Measurements from ENCODE around the gene PBXIP1.

Gene PBXIP1

DNA sequence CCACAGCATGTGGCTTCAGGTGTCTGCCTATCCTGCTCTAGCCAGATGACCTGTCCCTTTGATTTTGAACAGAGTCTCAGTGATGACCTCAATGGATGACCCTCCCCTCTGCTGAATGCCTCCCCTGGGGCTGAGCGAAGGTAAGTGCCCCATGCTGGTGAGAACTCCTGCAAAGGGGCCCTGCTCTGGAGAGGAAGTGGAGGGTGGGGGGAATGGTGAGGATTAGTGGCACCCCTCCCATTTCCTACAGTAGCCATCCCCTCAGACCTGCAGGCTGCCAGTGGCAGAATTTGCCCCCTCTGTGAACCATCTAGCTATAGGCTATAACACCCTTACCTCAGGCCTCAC, 15.7 kb downstream of the PBXIP1 start:
- ATAC-seq (no peak), DNase-seq (ENCODE audit: low spot score in 2 of 2) (no peak)
- H3K9me3 Mint-ChIP-seq, result no peaks in the 10 kb centered on the region
- H3K36me3 Mint-ChIP-seq, result peaks cover 35% of the 10 kb centered on the region
- H3K4me3 Mint-ChIP-seq, result peak overlapping the region; percentile 49
- H3K27ac Mint-ChIP-seq, result peak overlapping the region; percentile 84
- peaks cover 81% of the 10 kb centered on the region for H3K4me1 Mint-ChIP-seq

DNA sequence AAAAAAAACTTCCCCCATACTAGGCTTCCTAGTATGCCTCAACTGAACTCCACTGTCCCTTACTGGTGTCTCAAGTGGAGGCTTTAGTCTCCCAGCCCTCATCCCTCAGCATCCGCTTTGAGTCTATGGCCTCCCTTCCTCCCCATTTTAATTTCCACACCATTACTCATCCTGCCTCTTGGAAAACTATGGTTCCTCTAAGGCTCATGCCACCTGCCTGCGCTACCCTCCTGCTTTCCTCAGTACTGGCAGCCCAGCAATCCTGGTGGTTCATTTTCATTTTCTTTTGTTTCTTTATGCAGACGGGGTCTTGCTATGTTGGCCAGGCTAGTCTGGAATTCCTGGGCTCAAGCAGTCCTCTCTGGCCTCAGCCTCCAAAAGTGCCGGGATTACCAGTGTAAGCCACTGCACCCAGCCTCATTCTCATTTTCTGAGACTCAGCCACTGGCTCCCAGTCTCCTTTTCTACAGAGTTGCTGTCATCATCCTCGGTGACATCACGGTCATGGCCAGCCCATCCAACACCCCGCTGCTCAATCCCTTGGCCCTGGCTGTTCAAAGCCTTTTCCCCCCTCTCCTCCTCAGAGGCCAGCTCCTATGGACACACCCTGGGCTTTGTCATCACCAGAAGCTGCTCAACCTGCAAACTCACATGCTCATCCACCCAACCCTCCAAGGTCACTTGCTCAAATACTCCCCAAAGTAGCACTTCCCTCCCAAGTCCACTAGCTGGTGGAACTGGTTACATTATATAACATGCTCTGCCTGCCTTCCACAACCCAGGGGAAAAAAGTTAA, 17.1 kb downstream of the PBXIP1 start:
- ATAC-seq (no peak), DNase-seq (ENCODE audit: low spot score in 2 of 2) (no peak)
- peaks cover 35% of the 10 kb centered on the region for H3K36me3 Mint-ChIP-seq
- peak overlapping the region; percentile 96 for H3K4me3 Mint-ChIP-seq
- no peaks in the 10 kb centered on the region for H3K9me3 Mint-ChIP-seq
- H3K4me1 Mint-ChIP-seq, result peaks cover 74% of the 10 kb centered on the region
- H3K27ac Mint-ChIP-seq, result peak overlapping the region; percentile 100

DNA sequence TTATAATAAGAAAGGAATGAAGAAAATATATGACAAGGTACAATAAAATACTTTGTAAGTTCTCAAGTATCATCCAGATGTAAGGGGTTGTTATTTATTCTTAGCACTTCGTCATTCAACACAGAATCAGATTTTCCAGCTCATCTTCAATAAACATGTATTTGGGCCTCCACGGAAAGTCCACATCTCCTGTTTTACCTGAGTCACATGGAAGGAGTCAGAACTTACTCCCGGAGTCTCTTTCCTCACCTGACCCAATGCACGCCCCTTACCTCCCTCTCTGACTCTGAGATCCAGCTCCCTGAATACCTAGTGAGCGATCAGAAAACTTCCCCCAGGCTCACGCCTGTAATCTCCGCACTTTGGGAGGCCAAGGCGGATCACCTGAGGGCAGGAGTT, 17.9 kb downstream of the PBXIP1 start:
- peaks cover 65% of the 10 kb centered on the region for H3K4me1 Mint-ChIP-seq
- DNase-seq (ENCODE audit: low spot score in 2 of 2) (no peak), ATAC-seq (no peak)
- peak overlapping the region; percentile 100 for H3K27ac Mint-ChIP-seq
- H3K4me3 Mint-ChIP-seq, result peak overlapping the region; percentile 96
- H3K9me3 Mint-ChIP-seq, result no peaks in the 10 kb centered on the region
- peaks cover 27% of the 10 kb centered on the region for H3K36me3 Mint-ChIP-seq

GRCh38 chr1:154937085-154937987, 18.6 kb downstream of the PBXIP1 start:
- peaks cover 59% of the 10 kb centered on the region for H3K4me1 Mint-ChIP-seq
- peaks cover 26% of the 10 kb centered on the region for H3K36me3 Mint-ChIP-seq
- ATAC-seq, result peak; percentile 88
- H3K9me3 Mint-ChIP-seq, result no peaks in the 10 kb centered on the region
- H3K4me3 Mint-ChIP-seq, result peak overlapping the region; percentile 96
- peak overlapping the region; percentile 100 for H3K27ac Mint-ChIP-seq
- DNase-seq (ENCODE audit: low spot score in 2 of 2), result peak in 1 of 2 donors; percentile 80

DNA sequence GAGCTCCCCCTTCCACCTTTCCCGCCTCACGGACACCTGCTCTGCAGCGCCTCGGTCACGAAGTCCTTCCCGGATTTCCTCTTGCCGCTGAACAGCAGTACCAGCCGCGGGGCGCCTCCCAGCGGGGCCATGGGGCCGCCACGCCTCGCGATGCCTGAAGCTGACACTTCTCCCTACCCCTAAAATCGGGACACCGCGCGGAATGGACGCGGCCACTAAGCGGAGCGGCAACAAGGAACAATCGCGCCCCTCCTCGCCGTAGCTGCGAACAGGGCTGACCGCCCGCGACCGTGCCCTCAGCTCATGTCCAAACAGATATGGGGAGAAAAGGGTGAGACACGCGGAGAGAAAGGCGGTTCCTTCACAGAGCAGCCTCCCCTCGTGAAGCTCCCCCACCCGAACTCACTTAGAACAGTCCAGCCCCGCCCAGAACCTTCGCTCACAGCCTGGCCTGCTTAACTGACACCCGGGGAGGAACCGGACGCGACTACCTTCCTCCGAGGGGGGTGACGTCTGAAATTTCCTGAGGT, 19.3 kb downstream of the PBXIP1 start, which contains the start of gene PMVK:
Gene PMVK (minus strand): TSS at position 165 of the 530 bp plus-strand sequence. CDS start 34 bp downstream, at position 131.
- H3K9me3 Mint-ChIP-seq, result no peaks in the 10 kb centered on the region
- ATAC-seq (peak; percentile 90), DNase-seq (ENCODE audit: low spot score in 2 of 2) (peak; percentile 86 to 99)
- peak within 1 kb of the TSS; percentile 100 for H3K27ac Mint-ChIP-seq
- H3K4me3 Mint-ChIP-seq, result peak within 1 kb of the TSS; percentile 96
- peaks cover 27% of the 10 kb centered on the region for H3K36me3 Mint-ChIP-seq
- H3K4me1 Mint-ChIP-seq, result peaks cover 52% of the 10 kb centered on the region

DNA sequence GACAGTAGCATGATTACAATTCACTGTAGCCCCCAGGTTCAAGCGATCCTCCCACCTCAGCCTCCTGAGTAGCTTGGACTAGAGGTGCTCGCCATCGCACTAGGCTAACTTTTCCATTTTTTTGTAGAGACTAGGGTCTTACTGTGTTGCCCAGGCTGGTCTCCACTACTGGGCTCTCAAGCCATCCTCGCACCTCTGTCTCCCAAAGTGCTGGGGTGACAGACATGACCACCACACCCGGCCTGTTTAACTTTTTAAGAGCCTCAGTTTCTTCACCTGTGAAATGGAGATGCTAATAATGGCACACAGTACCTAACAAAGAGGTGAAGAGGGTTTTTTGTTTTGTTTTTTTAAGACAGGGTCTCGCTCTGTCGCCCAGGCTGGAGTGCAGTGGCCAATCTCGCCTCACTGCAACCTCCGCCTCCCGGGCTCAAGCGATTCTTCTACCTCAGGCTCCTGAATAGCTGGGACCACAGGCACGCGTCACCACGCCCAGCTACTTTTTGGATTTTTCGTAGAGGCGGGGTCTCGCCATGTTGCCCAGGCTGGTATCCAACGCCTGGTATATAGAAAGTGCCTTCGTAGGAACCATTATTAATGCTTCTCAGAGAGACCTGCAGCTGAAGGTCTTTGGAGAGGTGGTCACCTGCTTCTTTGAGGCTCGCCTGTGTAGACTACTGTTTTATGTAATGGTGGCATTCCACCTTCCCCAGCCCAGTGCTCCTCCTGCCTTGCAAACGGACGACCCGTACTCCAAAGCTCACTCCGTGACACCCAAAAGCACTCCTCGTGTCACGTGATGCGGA, 19.9 kb downstream of the PBXIP1 start:
- DNase-seq (ENCODE audit: low spot score in 2 of 2) (no peak), ATAC-seq (no peak)
- H3K4me3 Mint-ChIP-seq, result peak overlapping the region; percentile 96
- peaks cover 45% of the 10 kb centered on the region for H3K4me1 Mint-ChIP-seq
- H3K36me3 Mint-ChIP-seq, result peaks cover 27% of the 10 kb centered on the region
- no peaks in the 10 kb centered on the region for H3K9me3 Mint-ChIP-seq
- peak overlapping the region; percentile 100 for H3K27ac Mint-ChIP-seq

DNA sequence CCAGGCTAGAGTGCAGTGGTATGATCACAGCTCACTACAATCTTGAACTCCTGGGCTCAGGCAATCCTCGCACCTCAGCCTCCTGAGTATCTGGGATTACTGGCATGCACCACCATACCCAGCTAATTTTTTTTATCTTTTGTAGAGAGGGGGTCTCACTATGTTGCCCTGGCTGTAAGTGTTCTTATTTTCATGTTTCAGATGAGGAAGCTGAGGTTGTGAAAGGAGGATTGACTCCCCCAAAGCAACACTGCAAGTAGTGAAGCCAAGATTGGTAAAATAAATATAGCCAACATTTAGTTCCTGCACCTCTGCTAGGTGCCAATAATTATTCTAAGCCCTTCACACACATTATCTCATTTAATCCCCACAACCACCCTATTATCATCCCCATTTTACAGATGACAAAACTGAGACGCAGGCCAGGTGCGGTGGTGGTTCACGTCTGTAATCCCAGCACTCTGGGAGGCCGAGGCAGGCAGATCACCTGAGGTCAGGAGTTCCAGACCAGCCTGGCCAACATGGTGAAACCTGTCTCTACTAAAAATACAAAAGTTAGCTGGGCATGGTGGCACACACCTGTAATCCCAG, 21.4 kb downstream of the PBXIP1 start:
- H3K4me1 Mint-ChIP-seq, result peaks cover 34% of the 10 kb centered on the region

DNA sequence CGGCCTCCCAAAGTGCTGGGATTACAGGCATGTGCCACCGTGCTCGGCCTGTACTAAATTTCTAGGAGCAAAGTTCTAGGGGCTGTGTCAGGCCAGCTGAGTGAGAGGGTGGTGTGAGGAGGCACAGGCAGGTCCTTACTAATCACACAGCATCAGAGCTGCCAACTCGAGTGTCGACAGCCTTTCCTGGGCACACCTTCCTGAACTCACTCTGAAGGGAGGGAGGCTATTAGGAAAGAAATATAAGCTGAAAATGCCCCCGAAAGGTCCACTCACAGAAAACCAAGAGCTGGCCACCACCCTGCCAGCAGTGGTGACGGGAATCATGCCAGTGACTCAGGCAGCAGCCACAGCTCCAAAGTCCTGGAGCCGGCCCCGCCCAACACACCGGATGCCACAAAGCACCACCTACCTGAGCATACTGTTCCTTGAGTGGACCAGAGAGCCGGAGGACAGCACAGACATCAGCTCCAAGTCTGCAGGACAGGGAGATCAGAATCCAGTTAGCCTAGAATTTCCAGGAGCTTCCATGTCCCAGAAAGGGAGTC, 23.9 kb downstream of the PBXIP1 start:
- Mint-ChIP-seq H3K9me3 (no peaks in the 10 kb centered on the region), H3K27ac (no peak overlapping the region), H3K36me3 (peaks cover 53% of the 10 kb centered on the region), H3K4me1 (peaks cover 21% of the 10 kb centered on the region), H3K4me3 (no peak overlapping the region)
- ATAC-seq (no peak), DNase-seq (ENCODE audit: low spot score in 2 of 2) (no peak)

More for the DNA sequence above, 21.4 kb downstream of the PBXIP1 start:
- peak overlapping the region; percentile 96 for H3K4me3 Mint-ChIP-seq
- peaks cover 35% of the 10 kb centered on the region for H3K36me3 Mint-ChIP-seq
- ATAC-seq, result no peak
- no peak for DNase-seq (ENCODE audit: low spot score in 2 of 2)
- H3K9me3 Mint-ChIP-seq, result no peaks in the 10 kb centered on the region
- H3K27ac Mint-ChIP-seq, result no peak overlapping the region

GRCh38 chr1:154926201-154926600, 29.7 kb downstream of the PBXIP1 start:
- DNase-seq (ENCODE audit: low spot score in 2 of 2) (no peak), ATAC-seq (no peak)
- peaks cover 24% of the 10 kb centered on the region for H3K4me1 Mint-ChIP-seq
- H3K4me3 Mint-ChIP-seq, result no peak overlapping the region
- peak overlapping the region; percentile 90 for H3K27ac Mint-ChIP-seq
- H3K36me3 Mint-ChIP-seq, result peaks cover 80% of the 10 kb centered on the region
- no peaks in the 10 kb centered on the region for H3K9me3 Mint-ChIP-seq

- ATAC-seq, result peak; percentile 57
- H3K4me1 Mint-ChIP-seq, result peaks cover 24% of the 10 kb centered on the region
- peak overlapping the region; percentile 90 for H3K27ac Mint-ChIP-seq
- DNase-seq (ENCODE audit: low spot score in 2 of 2), result no peak
- no peaks in the 10 kb centered on the region for H3K9me3 Mint-ChIP-seq
- H3K36me3 Mint-ChIP-seq, result peaks cover 80% of the 10 kb centered on the region
- H3K4me3 Mint-ChIP-seq, result no peak overlapping the region
Observed at GRCh38 chr1:154925335-154926170, 30.3 kb downstream of the PBXIP1 start.

DNA sequence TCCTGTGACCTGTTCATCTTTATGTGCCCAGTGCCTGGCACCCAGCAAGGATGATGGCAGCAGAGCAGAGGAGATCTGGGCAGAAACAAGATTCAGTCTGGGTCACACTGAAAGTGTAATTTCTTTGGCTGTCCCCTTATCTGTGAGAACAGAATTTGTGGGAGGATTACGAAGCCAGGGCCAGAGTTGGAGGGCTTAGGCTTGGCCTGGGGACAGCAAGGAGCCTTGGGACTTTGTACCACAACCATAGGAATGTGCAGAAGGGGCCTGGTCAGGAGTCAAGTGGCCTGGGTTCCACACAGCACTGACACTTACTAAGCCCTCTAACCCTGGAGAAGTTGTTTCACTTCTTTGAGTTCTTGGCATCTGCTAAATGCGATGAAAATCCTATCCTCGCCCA, 32.2 kb downstream of the PBXIP1 start:
- Mint-ChIP-seq H3K36me3 (peaks cover 72% of the 10 kb centered on the region), H3K4me1 (peaks cover 24% of the 10 kb centered on the region), H3K4me3 (no peak overlapping the region), H3K27ac (peak overlapping the region; percentile 63), H3K9me3 (no peaks in the 10 kb centered on the region)
- ATAC-seq, result no peak
- no peak for DNase-seq (ENCODE audit: low spot score in 2 of 2)

DNA sequence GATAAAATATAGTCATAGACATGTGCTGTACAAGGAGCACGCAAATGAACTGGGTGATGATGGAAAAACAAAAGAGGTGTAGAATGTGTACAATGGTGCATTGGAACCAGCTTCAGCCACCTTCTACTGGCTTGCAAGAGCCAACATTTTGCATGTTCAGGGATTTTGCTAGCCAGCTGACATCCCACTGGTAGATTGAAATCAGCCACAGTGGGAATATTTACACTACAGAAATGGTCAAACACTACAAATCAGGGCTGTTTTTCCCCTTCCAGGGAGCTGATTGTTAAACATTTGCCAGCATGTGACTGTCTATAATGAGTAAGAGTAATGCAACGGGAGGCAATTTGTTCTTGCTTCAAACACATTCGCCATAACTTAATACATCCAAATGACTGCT, 42.6 kb downstream of the PBXIP1 start:
- no peak overlapping the region for H3K4me3 Mint-ChIP-seq
- ATAC-seq, result no peak
- no peaks in the 10 kb centered on the region for H3K4me1 Mint-ChIP-seq
- no peaks in the 10 kb centered on the region for H3K9me3 Mint-ChIP-seq
- no peak overlapping the region for H3K27ac Mint-ChIP-seq
- peaks cover 6% of the 10 kb centered on the region for H3K36me3 Mint-ChIP-seq
- no peak for DNase-seq (ENCODE audit: low spot score in 2 of 2)

- DNase-seq (ENCODE audit: low spot score in 2 of 2) (no peak), ATAC-seq (no peak)
- Mint-ChIP-seq H3K4me3 (no peak overlapping the region), H3K36me3 (peaks cover 6% of the 10 kb centered on the region), H3K27ac (no peak overlapping the region), H3K4me1 (no peaks in the 10 kb centered on the region), H3K9me3 (no peaks in the 10 kb centered on the region)
Observed at GRCh38 chr1:154912755-154913154, 43.1 kb downstream of the PBXIP1 start.

Data from stimulated activated effector memory CD8-positive, alpha-beta T cell treated with anti-CD3 and anti-CD28 coated beads, Interleukin-12 subunit alpha, Interleukin-12 subunit beta, amount 100 ng/mL, for 72 hours (primary cell).